ENCODE data around the gene SLC5A3. TPM values are rescaled to one million over a fixed set of nuclear protein-coding genes. Genes with fewer than 3 reads are reported as not detected.

The SLC5A3 gene
- total RNA-seq, 1 experiment from 2014 or later = 12.3 TPM

- Histone ChIP-seq H4K91ac (ENCODE audit: insufficient read length, low read depth, low read length) (no peak overlapping the region), H2BK12ac (ENCODE audit: insufficient read length, low read depth, low read length) (no peak overlapping the region), H2BK120ac (ENCODE audit: low read depth, low read length, poor library complexity, severe bottlenecking) (no peak overlapping the region), H3K23ac (ENCODE audit: insufficient read length, low read depth, low read length) (no peak overlapping the region), H3K4ac (ENCODE audit: low read depth, low read length) (no peak overlapping the region), H3K4me1 (ENCODE audit: insufficient read depth, low read length) (no peaks in the 10 kb centered on the region), H3K9me3 (ENCODE audit: control insufficient read depth, low read depth, low read length) (no peaks in the 10 kb centered on the region), H2BK5ac (ENCODE audit: insufficient read length, low read length) (no peak overlapping the region), H4K8ac (replicated peaks; ENCODE audit: insufficient read length, low read depth, low read length) (no peak overlapping the region), H3K27ac (ENCODE audit: insufficient read length, low read depth, low read length) (no peak overlapping the region), H3K79me1 (ENCODE audit: insufficient read depth, low read depth, low read length, poor library complexity, severe bottlenecking) (no peaks in the 10 kb centered on the region), H4K20me1 (ENCODE audit: control insufficient read depth, insufficient read depth, insufficient read length) (no peaks in the 10 kb centered on the region), H2BK15ac (ENCODE audit: low read depth, low read length) (no peak overlapping the region), H3K14ac (ENCODE audit: insufficient read depth, low read length) (no peak overlapping the region), H3K79me2 (ENCODE audit: insufficient read depth, low read length) (no peaks in the 10 kb centered on the region), H3K4me2 (ENCODE audit: insufficient read depth, insufficient read length, low read length) (no peak overlapping the region), H2BK20ac (ENCODE audit: low read depth, low read length, poor library complexity, severe bottlenecking) (no peak overlapping the region), H2AK5ac (ENCODE audit: insufficient read length, low read length) (no peak overlapping the region), H3K23me2 (ENCODE audit: insufficient read length, low read depth, low read length, poor library complexity, severe bottlenecking) (no peaks in the 10 kb centered on the region), H3T11ph (ENCODE audit: low read length) (no peak overlapping the region), H3K9ac (ENCODE audit: extremely low read depth, insufficient read length, low read length) (no peak overlapping the region), H3K56ac (ENCODE audit: insufficient read length, low read depth, low read length) (no peak overlapping the region), H3K18ac (ENCODE audit: insufficient read length, low read depth, low read length) (no peak overlapping the region), H2AFZ (ENCODE audit: low read length) (no peak overlapping the region), H3K27me3 (ENCODE audit: insufficient read depth, low read length) (no peaks in the 10 kb centered on the region), H4K5ac (ENCODE audit: insufficient read length, low read depth, low read length) (no peak overlapping the region)
- no CpG with 5 or more reads among the region's 4 CpGs for WGBS (ENCODE audit: extremely low coverage, insufficient read length, low lambda C conversion rate)
- H3K27ac Mint-ChIP-seq = no peak overlapping the region
- H3K36me3 Mint-ChIP-seq (ENCODE audit: insufficient read depth in 1 of 3, low read depth in 3 of 3) = no peaks in the 10 kb centered on the region
- no peaks in the 10 kb centered on the region; the same call in 1 of the 2 replicates for H3K27me3 Mint-ChIP-seq (ENCODE audit: low read depth)
- TF ChIP-seq CTCF (conservative IDR thresholded peaks at IDR 0.05) = no peak
- no peak overlapping the region for H3K4me3 Mint-ChIP-seq
- DNase-seq = no peak
- H3K9me3 Mint-ChIP-seq = no peaks in the 10 kb centered on the region
- H3K4me1 Mint-ChIP-seq = no peaks in the 10 kb centered on the region
Measured at GRCh38 chr21:34043333-34043732, 30.0 kb upstream of the SLC5A3 start.
